H9 (cell line): ENCODE data around the gene CD79A. TPM values are rescaled to one million over a fixed set of nuclear protein-coding genes. Genes with fewer than 3 reads are reported as not detected.

Experiments
- DNase-seq: peaks from one replicate; pipeline ENCODE4 v3.0.0-alpha.2; 2017
- H2AFZ ChIP-seq: one replicate; pipeline ENCODE4 v1.6.1; 2013; ENCODE audit warnings: mild to moderate bottlenecking, low read length, control low read depth, moderate library complexity
- H2AK5ac ChIP-seq: 2 replicates; pipeline ENCODE4 v1.6.1; 2013; ENCODE audit warnings: low read length, control low read depth, mixed read lengths; ENCODE audit not compliant: insufficient read length
- H2BK120ac ChIP-seq: one replicate; pipeline ENCODE4 v1.6.1; 2013; ENCODE audit warnings: low read depth, mild to moderate bottlenecking, low read length, control low read depth, inconsistent platforms; ENCODE audit not compliant: poor library complexity, severe bottlenecking
- H2BK12ac ChIP-seq: 2 replicates; pipeline ENCODE4 v1.6.1; 2013; ENCODE audit warnings: low read length, control low read depth, mixed read lengths, low read depth; ENCODE audit not compliant: insufficient read length
- H2BK15ac ChIP-seq: 2 replicates; pipeline ENCODE4 v1.6.1; 2013; ENCODE audit warnings: low read depth, low read length, control low read depth
- H2BK20ac ChIP-seq: one replicate; pipeline ENCODE4 v1.6.1; 2013; ENCODE audit warnings: low read depth, mild to moderate bottlenecking, low read length, control low read depth, inconsistent platforms; ENCODE audit not compliant: poor library complexity, severe bottlenecking
- H2BK5ac ChIP-seq: 2 replicates; pipeline ENCODE4 v1.6.1; 2013; ENCODE audit warnings: low read length, control low read depth, mixed read lengths; ENCODE audit not compliant: insufficient read length
- H3K14ac ChIP-seq: 2 replicates; pipeline ENCODE4 v1.6.1; 2013; ENCODE audit warnings: low read length, control low read depth; ENCODE audit not compliant: insufficient read depth
- H3K18ac ChIP-seq: 2 replicates; pipeline ENCODE4 v1.6.1; 2013; ENCODE audit warnings: low read depth, mild to moderate bottlenecking, mixed read lengths, low read length, control low read depth; ENCODE audit not compliant: insufficient read length
- H3K23ac ChIP-seq: 2 replicates; pipeline ENCODE4 v1.6.1; 2013; ENCODE audit warnings: low read length, control low read depth, mixed read lengths, low read depth; ENCODE audit not compliant: insufficient read length
- H3K23me2 ChIP-seq: 2 replicates; pipeline ENCODE4 v1.6.1; 2013; ENCODE audit warnings: low read depth, mild to moderate bottlenecking, mixed read lengths, low read length, control low read depth; ENCODE audit not compliant: insufficient read length, poor library complexity, severe bottlenecking
- H3K27ac ChIP-seq: 2 replicates; pipeline ENCODE4 v1.5.1; 2013; ENCODE audit warnings: low read length, control low read depth, mixed read lengths, low read depth; ENCODE audit not compliant: insufficient read length
- H3K27me3 ChIP-seq: 2 replicates; pipeline ENCODE4 v1.6.1; 2013; ENCODE audit warnings: low read length, control low read depth, inconsistent platforms; ENCODE audit not compliant: insufficient read depth
- H3K4ac ChIP-seq: 2 replicates; pipeline ENCODE4 v1.6.1; 2013; ENCODE audit warnings: low read depth, mild to moderate bottlenecking, control low read depth, inconsistent platforms, low read length, moderate library complexity
- H3K4me1 ChIP-seq: 2 replicates; pipeline ENCODE4 v1.6.1; 2013; ENCODE audit warnings: low read length, control low read depth, inconsistent platforms; ENCODE audit not compliant: insufficient read depth
- H3K4me2 ChIP-seq: 2 replicates; pipeline ENCODE4 v1.6.1; 2013; ENCODE audit warnings: low read length, control low read depth, mixed read lengths; ENCODE audit not compliant: insufficient read length, insufficient read depth
- H3K56ac ChIP-seq: 2 replicates; pipeline ENCODE4 v1.6.1; 2013; ENCODE audit warnings: low read depth, mild to moderate bottlenecking, mixed read lengths, low read length, control low read depth; ENCODE audit not compliant: insufficient read length
- H3K79me1 ChIP-seq: 2 replicates; pipeline ENCODE4 v1.6.1; 2013; ENCODE audit warnings: low read depth, mild to moderate bottlenecking, moderate library complexity, low read length, control low read depth, inconsistent platforms; ENCODE audit not compliant: insufficient read depth, poor library complexity, severe bottlenecking
- H3K79me2 ChIP-seq: 2 replicates; pipeline ENCODE4 v1.6.1; 2013; ENCODE audit warnings: low read length, control low read depth, inconsistent platforms; ENCODE audit not compliant: insufficient read depth
- H3K9ac ChIP-seq: 2 replicates; pipeline ENCODE4 v1.6.1; 2013; ENCODE audit warnings: low read length, control low read depth, mixed read lengths; ENCODE audit not compliant: insufficient read length; ENCODE audit errors: extremely low read depth
- H3K9me3 ChIP-seq: one replicate; pipeline ENCODE4 v1.6.1; 2013; ENCODE audit warnings: low read depth, low read length, inconsistent platforms; ENCODE audit not compliant: control insufficient read depth
- H3T11ph ChIP-seq: one replicate; pipeline ENCODE4 v1.6.1; 2013; ENCODE audit warnings: mild to moderate bottlenecking, low read length, control low read depth, inconsistent platforms
- H4K20me1 ChIP-seq: one replicate; pipeline ENCODE4 v1.6.1; 2013; ENCODE audit not compliant: control insufficient read depth, insufficient read length, insufficient read depth
- H4K5ac ChIP-seq: 2 replicates; pipeline ENCODE4 v1.6.1; 2013; ENCODE audit warnings: low read depth, mild to moderate bottlenecking, mixed read lengths, low read length, control low read depth; ENCODE audit not compliant: insufficient read length
- H4K8ac ChIP-seq: replicated peaks from 2 replicates; pipeline ENCODE4 v1.6.1; 2013; ENCODE audit warnings: low read length, control low read depth, mixed read lengths, low read depth; ENCODE audit not compliant: insufficient read length
- H4K91ac ChIP-seq: 2 replicates; pipeline ENCODE4 v1.6.1; 2013; ENCODE audit warnings: low read depth, mild to moderate bottlenecking, moderate library complexity, mixed read lengths, low read length, control low read depth; ENCODE audit not compliant: insufficient read length
- H3K27ac Mint-ChIP-seq, 3 experiments: 2 replicates in 2 of 3; 3 replicates in 1 of 3; pipeline ENCODE4 v1.8.0; 2020 to 2021; ENCODE audit warnings: mixed read lengths in 3 of 3, mild to moderate bottlenecking in 1 of 3, moderate library complexity in 1 of 3
- H3K27me3 Mint-ChIP-seq: 2 replicates; pipeline ENCODE4 v1.8.0; 2021; ENCODE audit warnings: low read depth, mild to moderate bottlenecking, moderate library complexity, mixed read lengths
- H3K36me3 Mint-ChIP-seq, 3 experiments: 2 replicates in 2 of 3; 3 replicates in 1 of 3; pipeline ENCODE4 v1.8.0; 2020 to 2021; ENCODE audit warnings: low read depth in 3 of 3, mixed read lengths in 3 of 3; ENCODE audit not compliant: insufficient read depth in 1 of 3
- H3K4me1 Mint-ChIP-seq, 2 experiments: 2 replicates each; pipeline ENCODE4 v1.8.0; 2020; ENCODE audit warnings: mixed read lengths in 2 of 2
- H3K4me3 Mint-ChIP-seq, 2 experiments: 2 replicates in 1 of 2; 3 replicates in 1 of 2; pipeline ENCODE4 v1.8.0; 2020 to 2021; ENCODE audit warnings: mild to moderate bottlenecking in 2 of 2, mixed read lengths in 2 of 2, moderate library complexity in 1 of 2
- H3K9me3 Mint-ChIP-seq, 2 experiments: 2 replicates in 1 of 2; 3 replicates in 1 of 2; pipeline ENCODE4 v1.8.0; 2020; ENCODE audit warnings: mild to moderate bottlenecking in 2 of 2, mixed read lengths in 2 of 2, moderate library complexity in 1 of 2
- WGBS: extraction: QIAGEN DNeasy Blood & Tissue Kit; methylation state at CpG from one replicate; pipeline ENCODE4 v1.1.7; 2013; ENCODE audit warnings: missing lambda C conversion rate, low lambda C conversion rate, mixed read lengths; ENCODE audit not compliant: insufficient read length; ENCODE audit errors: extremely low coverage; 5-methylcytosine and 5-hydroxymethylcytosine counted together
- total RNA-seq: library from RNA; stranded (reverse); gene quantifications from 2 replicates; pipeline ENCODE4 v1.2.1, GENCODE V29; 2021
- TF ChIP-seq, protein P1 (sequence below): fragments of 200-600 bp; sonication (generic); conservative IDR thresholded peaks from 3 replicates; pipeline ENCODE4 v1.8.0; 2021; ENCODE audit warnings: antibody characterized with exemption, mild to moderate bottlenecking

The CD79A gene
- total RNA-seq, 1 experiment from 2014 or later: 0.22 TPM

DNA sequence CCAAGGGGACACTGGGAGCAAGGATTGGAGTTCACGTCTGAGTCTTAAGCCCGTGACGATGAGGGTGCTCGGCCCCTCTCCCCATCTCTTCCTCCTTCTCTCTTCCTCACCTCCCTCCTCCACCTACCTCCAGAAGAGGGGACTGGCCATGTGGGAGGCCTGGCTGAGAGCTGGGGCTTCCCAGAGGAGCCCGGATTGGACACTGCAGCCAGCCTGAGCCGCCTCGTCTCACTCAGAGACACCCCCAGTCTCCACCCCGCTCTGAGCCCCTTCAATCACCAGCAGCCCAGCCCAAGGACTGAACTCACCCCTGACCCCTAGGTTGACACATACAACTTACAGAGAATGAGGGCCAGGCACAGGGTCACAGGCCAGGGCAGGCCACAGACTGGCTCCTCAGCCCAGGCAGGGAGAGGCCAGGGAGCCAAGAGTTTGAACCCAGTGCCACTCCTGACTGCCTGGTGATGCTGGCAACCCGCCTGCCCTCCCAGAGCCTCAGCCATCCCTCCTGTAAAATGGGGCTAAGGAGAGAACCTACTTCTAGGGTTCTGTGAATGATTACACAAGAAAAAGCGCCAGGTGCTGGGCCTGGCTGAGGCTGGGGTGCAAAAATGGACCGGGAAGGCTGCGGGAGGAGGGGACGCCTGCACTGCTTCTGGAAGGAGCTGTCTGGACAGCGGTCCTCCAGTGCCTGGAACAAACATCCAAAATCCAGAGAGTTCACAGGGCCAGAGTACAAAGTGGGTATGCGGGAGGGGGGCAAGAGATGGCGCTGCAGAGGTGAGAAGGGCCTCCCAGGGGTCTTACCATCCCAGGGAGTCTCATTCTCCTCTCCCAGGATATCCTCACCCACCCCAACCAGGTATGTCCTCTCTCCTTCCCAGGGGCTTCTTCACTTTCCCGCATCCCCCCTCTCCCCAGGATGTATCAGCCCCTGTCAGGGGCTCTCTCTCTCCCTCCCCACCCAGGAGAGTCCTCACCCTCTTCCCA lies 1.1 kb downstream of the CD79A start:
- Histone ChIP-seq H3K18ac (no peak overlapping the region), H2BK120ac (no peak overlapping the region), H3K9me3 (no peaks in the 10 kb centered on the region), H3K4me1 (no peaks in the 10 kb centered on the region), H2BK12ac (no peak overlapping the region), H3K56ac (no peak overlapping the region), H3K4ac (no peak overlapping the region), H3K14ac (no peak overlapping the region), H3K9ac (no peak overlapping the region), H4K91ac (no peak overlapping the region), H2AFZ (no peak overlapping the region), H3T11ph (no peak overlapping the region), H3K79me1 (no peaks in the 10 kb centered on the region), H3K23ac (no peak overlapping the region), H2BK15ac (no peak overlapping the region), H4K8ac (no peak overlapping the region), H3K27ac (no peak overlapping the region), H2AK5ac (no peak overlapping the region), H3K4me2 (no peak overlapping the region), H3K23me2 (peaks cover 8% of the 10 kb centered on the region), H3K27me3 (no peaks in the 10 kb centered on the region; the same call in 1 of the 2 replicates), H2BK20ac (no peak overlapping the region), H4K5ac (no peak overlapping the region), H4K20me1 (no peaks in the 10 kb centered on the region), H2BK5ac (no peak overlapping the region), H3K79me2 (no peaks in the 10 kb centered on the region)
- Mint-ChIP-seq H3K36me3 (no peaks in the 10 kb centered on the region), H3K4me1 (peaks cover 8 to 23% of the 10 kb centered on the region in 2 experiments), H3K27me3 (peaks cover 47% of the 10 kb centered on the region), H3K27ac (no peak overlapping the region; a peak in 1 of 7 replicates), H3K4me3 (no peak overlapping the region), H3K9me3 (no peaks in the 10 kb centered on the region)
- TF ChIP-seq, protein P1, sequence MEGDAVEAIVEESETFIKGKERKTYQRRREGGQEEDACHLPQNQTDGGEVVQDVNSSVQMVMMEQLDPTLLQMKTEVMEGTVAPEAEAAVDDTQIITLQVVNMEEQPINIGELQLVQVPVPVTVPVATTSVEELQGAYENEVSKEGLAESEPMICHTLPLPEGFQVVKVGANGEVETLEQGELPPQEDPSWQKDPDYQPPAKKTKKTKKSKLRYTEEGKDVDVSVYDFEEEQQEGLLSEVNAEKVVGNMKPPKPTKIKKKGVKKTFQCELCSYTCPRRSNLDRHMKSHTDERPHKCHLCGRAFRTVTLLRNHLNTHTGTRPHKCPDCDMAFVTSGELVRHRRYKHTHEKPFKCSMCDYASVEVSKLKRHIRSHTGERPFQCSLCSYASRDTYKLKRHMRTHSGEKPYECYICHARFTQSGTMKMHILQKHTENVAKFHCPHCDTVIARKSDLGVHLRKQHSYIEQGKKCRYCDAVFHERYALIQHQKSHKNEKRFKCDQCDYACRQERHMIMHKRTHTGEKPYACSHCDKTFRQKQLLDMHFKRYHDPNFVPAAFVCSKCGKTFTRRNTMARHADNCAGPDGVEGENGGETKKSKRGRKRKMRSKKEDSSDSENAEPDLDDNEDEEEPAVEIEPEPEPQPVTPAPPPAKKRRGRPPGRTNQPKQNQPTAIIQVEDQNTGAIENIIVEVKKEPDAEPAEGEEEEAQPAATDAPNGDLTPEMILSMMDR: no peak
- no CpG with 5 or more reads among the region's 17 CpGs for WGBS
- no peak for DNase-seq
